GM18526 (cell line): ENCODE data around the gene PIK3R1.

ENCODE experiments used
- POLR2A ChIP-seq: IDR thresholded peaks from 3 replicates; pipeline ENCODE4 v1.6.1; 2011; ENCODE audit not compliant: insufficient read length; ENCODE audit errors: extremely low read depth

Gene PIK3R1

GRCh38 chr5:68345171-68345570 is 129.6 kb downstream of the PIK3R1 start:
- no peak for TF ChIP-seq POLR2A

- no peak for TF ChIP-seq POLR2A
These were observed 130.0 kb downstream of the PIK3R1 start for GRCh38 chr5:68345582-68345981.

- TF ChIP-seq POLR2A = no peak
These were observed 132.0 kb downstream of the PIK3R1 start for GRCh38 chr5:68347536-68347935.

GRCh38 chr5:68348447-68349222 is 133.1 kb downstream of the PIK3R1 start:
- no peak for TF ChIP-seq POLR2A

GRCh38 chr5:68350176-68350575 is 134.6 kb downstream of the PIK3R1 start:
- TF ChIP-seq POLR2A = no peak
